HepG2 (cell line): ENCODE results near the gene UBE2H. TPM values are rescaled to one million over a fixed set of nuclear protein-coding genes. Genes with fewer than 3 reads are reported as not detected.

Source experiments
- ESRRA ChIP-seq: sonication (generic); formaldehyde crosslinking; IDR thresholded peaks from 2 replicates; pipeline ENCODE4 v1.5.1; 2020; ENCODE audit warnings: mild to moderate bottlenecking, low read depth, missing genetic modification reagents
- ETV5 ChIP-seq: IDR thresholded peaks from 2 replicates; pipeline ENCODE4 v1.6.1; 2018; ENCODE audit warnings: missing biosample characterization, missing genetic modification reagents, inconsistent platforms, borderline replicate concordance
- FOSL2 ChIP-seq: sonication (generic); formaldehyde crosslinking; IDR thresholded peaks from 2 replicates; pipeline ENCODE4 v1.4.0; 2020; ENCODE audit warnings: missing genetic modification reagents
- NFYC ChIP-seq: IDR thresholded peaks from 2 replicates; pipeline ENCODE4 v1.6.1; 2016; ENCODE audit warnings: missing genetic modification reagents, missing compliant biosample characterization
- RORA ChIP-seq: sonication (generic); formaldehyde crosslinking; IDR thresholded peaks from 2 replicates; pipeline ENCODE4 v1.5.0; 2020; ENCODE audit warnings: mild to moderate bottlenecking, missing genetic modification reagents, moderate library complexity
- SMARCC2 ChIP-seq: fragments of 450-650 bp; IDR thresholded peaks from 2 replicates; pipeline ENCODE4 v1.6.1; 2017; ENCODE audit warnings: antibody characterized with exemption, mild to moderate bottlenecking
- SOX13 ChIP-seq, 3 experiments: fragments of 450-650 bp in 1 of 3; sonication (generic) in 1 of 3; formaldehyde crosslinking in 1 of 3; IDR thresholded peaks in 2 of 3; conservative IDR thresholded peaks in 1 of 3; 2 replicates each; pipeline versions ENCODE4 v1.5.0 to v1.6.1; 2016 to 2020; ENCODE audit warnings: antibody characterized with exemption in 1 of 3, mild to moderate bottlenecking in 1 of 3, missing compliant biosample characterization in 1 of 3, missing genetic modification reagents in 1 of 3, moderate library complexity in 1 of 3
- SRY ChIP-seq: sonication (generic); formaldehyde crosslinking; IDR thresholded peaks from 2 replicates; pipeline ENCODE4 v1.8.0; 2022; ENCODE audit warnings: mild to moderate bottlenecking, missing genetic modification reagents
- ZBTB38 ChIP-seq: sonication (generic); formaldehyde crosslinking; IDR thresholded peaks from 2 replicates; pipeline ENCODE4 v1.5.1; 2020; ENCODE audit warnings: mild to moderate bottlenecking, missing genetic modification reagents
- ZSCAN25 ChIP-seq: sonication (generic); formaldehyde crosslinking; IDR thresholded peaks from 2 replicates; pipeline ENCODE4 v1.8.0; 2022; ENCODE audit warnings: mild to moderate bottlenecking, missing genetic modification reagents
- polyA plus RNA-seq, 8 experiments: library from polyadenylated mRNA; depleted of rRNA in 3 of 8; stranded (reverse) in 7 of 8; unstranded in 1 of 8; fragments of >200 nt; fragmentation: Illumina TruSeq in 4 of 8; extraction: Trizol in 4 of 8; gene quantifications; 2 replicates each; pipeline versions ENCODE4 v1.2.1 to v1.2.3, GENCODE V29; 2011 to 2016; ENCODE audit warnings: low read depth in 4 of 8, missing spikeins in 1 of 8, mixed read lengths in 1 of 8; ENCODE audit not compliant: insufficient read depth in 1 of 8
- total RNA-seq, 5 experiments: library from RNA; depleted of rRNA; stranded (reverse); fragments of >200 nt; fragmentation: Illumina TruSeq; extraction: Trizol; gene quantifications; 2 replicates each; pipeline ENCODE4 v1.2.3, GENCODE V29; 2016; ENCODE audit warnings: low read depth in 1 of 5
- TF ChIP-seq, protein P1 (sequence below), 2 experiments: fragments of 450-650 bp in 1 of 2; sonication (generic) in 1 of 2; formaldehyde crosslinking; IDR thresholded peaks; 2 replicates each; pipeline versions ENCODE4 v1.5.0 to v1.8.0; 2020 to 2022; ENCODE audit warnings: mild to moderate bottlenecking in 1 of 2, missing genetic modification reagents in 1 of 2
- TF ChIP-seq, protein P2 (sequence below): sonication (generic); formaldehyde crosslinking; IDR thresholded peaks from 2 replicates; pipeline ENCODE4 v1.4.0; 2020; ENCODE audit warnings: missing genetic modification reagents, borderline replicate concordance
- TF ChIP-seq, protein P3 (sequence below), 2 experiments: sonication (generic) in 1 of 2; formaldehyde crosslinking in 1 of 2; IDR thresholded peaks; 2 replicates each; pipeline versions ENCODE4 v1.6.1 to v1.9.0; 2014 to 2022; ENCODE audit warnings: antibody characterized with exemption in 1 of 2, borderline replicate concordance in 1 of 2, inconsistent platforms in 1 of 2, low read depth in 1 of 2, missing genetic modification reagents in 1 of 2
- TF ChIP-seq, protein P4 (sequence below): sonication (generic); formaldehyde crosslinking; IDR thresholded peaks from 2 replicates; pipeline ENCODE4 v1.4.0; 2020; ENCODE audit warnings: missing genetic modification reagents

UBE2H gene
- total and polyA plus RNA-seq, 2 of the 13 experiments (the other 11 are each of a cell fraction or from before 2014, with no cell fraction given): 15.5 to 40.1 TPM

DNA sequence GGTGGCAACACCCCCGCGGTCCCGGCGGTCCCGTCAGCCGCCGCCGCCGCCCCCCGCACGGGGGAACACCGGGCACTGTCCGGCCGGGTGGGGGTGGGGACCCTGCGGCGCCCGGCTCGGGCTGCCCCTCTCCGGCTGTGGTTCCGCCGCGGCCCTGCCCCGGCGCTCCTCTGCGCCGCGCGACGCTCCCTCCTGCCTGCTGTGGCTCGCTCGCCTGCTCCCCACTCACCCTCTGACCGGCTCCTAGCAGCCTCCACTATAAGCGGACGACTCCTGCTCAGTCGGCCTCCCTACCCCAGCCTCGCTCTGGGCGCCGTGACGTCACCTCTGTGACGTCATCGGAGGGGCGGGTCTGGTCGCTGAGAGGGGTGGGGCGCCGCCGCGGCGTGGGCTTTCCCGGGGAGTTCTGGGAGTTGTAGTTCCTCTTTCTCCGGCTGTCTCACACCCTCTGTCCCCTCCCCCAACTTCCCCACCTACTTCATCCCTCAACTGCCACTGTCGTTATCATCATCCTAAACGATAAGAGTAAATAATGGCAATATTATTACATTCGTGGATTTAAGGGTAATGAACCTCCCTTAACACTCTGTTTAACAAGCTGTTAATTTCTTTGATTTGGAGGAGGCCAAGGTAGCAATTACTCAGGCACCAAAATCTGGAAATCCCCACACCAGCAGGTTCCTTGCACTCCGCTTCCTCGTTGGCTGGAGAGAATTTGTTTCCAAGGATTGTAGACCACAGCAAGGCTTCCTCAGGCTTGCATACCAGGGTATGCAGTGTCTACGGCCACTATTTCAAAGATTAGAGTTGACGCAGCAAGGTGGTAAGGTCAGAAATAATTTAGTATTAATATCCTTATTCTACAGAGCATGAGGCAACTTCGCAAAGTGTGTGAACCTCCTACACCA is at the start of gene UBE2H (continued):
- TF ChIP-seq, protein P1, sequence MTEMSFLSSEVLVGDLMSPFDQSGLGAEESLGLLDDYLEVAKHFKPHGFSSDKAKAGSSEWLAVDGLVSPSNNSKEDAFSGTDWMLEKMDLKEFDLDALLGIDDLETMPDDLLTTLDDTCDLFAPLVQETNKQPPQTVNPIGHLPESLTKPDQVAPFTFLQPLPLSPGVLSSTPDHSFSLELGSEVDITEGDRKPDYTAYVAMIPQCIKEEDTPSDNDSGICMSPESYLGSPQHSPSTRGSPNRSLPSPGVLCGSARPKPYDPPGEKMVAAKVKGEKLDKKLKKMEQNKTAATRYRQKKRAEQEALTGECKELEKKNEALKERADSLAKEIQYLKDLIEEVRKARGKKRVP (CRISPR knock-in tag; IDR thresholded peaks at IDR 0.05): peak in 1 of 2 experiments; percentile 25; a peak in 1 of 4 replicates
- TF ChIP-seq FOSL2 (CRISPR knock-in tag) (peak; percentile 80), ESRRA (CRISPR knock-in tag) (peak; percentile 39; the same call in 1 of the 2 replicates), SOX13 (IDR thresholded peaks at IDR 0.05) (no peak), SOX13 (CRISPR knock-in tag; conservative IDR thresholded peaks at IDR 0.05 in 1 of 2, IDR thresholded peaks at IDR 0.05 in 1 of 2) (peak in 1 of 2 experiments; percentile 37; a peak in 1 of 4 replicates), ZBTB38 (CRISPR knock-in tag) (0 out of 2 replicates have a peak, but pooled peaks have one; percentile 35), NFYC (CRISPR knock-in tag) (peak; percentile 14; the same call in 1 of the 2 replicates), ETV5 (CRISPR knock-in tag) (peak; percentile 39; the same call in 1 of the 2 replicates), ZSCAN25 (CRISPR knock-in tag) (0 out of 2 replicates have a peak, but pooled peaks have one; percentile 29), SMARCC2 (peak; percentile 93; the same call in 1 of the 2 replicates), RORA (CRISPR knock-in tag) (no peak), SRY (CRISPR knock-in tag) (no peak)
- TF ChIP-seq, protein P2, sequence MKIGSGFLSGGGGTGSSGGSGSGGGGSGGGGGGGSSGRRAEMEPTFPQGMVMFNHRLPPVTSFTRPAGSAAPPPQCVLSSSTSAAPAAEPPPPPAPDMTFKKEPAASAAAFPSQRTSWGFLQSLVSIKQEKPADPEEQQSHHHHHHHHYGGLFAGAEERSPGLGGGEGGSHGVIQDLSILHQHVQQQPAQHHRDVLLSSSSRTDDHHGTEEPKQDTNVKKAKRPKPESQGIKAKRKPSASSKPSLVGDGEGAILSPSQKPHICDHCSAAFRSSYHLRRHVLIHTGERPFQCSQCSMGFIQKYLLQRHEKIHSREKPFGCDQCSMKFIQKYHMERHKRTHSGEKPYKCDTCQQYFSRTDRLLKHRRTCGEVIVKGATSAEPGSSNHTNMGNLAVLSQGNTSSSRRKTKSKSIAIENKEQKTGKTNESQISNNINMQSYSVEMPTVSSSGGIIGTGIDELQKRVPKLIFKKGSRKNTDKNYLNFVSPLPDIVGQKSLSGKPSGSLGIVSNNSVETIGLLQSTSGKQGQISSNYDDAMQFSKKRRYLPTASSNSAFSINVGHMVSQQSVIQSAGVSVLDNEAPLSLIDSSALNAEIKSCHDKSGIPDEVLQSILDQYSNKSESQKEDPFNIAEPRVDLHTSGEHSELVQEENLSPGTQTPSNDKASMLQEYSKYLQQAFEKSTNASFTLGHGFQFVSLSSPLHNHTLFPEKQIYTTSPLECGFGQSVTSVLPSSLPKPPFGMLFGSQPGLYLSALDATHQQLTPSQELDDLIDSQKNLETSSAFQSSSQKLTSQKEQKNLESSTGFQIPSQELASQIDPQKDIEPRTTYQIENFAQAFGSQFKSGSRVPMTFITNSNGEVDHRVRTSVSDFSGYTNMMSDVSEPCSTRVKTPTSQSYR: peak; percentile 56; the same call in 1 of the 2 replicates
- TF ChIP-seq, protein P3, sequence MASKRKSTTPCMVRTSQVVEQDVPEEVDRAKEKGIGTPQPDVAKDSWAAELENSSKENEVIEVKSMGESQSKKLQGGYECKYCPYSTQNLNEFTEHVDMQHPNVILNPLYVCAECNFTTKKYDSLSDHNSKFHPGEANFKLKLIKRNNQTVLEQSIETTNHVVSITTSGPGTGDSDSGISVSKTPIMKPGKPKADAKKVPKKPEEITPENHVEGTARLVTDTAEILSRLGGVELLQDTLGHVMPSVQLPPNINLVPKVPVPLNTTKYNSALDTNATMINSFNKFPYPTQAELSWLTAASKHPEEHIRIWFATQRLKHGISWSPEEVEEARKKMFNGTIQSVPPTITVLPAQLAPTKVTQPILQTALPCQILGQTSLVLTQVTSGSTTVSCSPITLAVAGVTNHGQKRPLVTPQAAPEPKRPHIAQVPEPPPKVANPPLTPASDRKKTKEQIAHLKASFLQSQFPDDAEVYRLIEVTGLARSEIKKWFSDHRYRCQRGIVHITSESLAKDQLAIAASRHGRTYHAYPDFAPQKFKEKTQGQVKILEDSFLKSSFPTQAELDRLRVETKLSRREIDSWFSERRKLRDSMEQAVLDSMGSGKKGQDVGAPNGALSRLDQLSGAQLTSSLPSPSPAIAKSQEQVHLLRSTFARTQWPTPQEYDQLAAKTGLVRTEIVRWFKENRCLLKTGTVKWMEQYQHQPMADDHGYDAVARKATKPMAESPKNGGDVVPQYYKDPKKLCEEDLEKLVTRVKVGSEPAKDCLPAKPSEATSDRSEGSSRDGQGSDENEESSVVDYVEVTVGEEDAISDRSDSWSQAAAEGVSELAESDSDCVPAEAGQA (IDR thresholded peaks at IDR 0.05; ENCODE audit: low read depth): peak; percentile 92
- TF ChIP-seq, protein P3 (CRISPR knock-in tag; IDR thresholded peaks at IDR 0.05; ENCODE audit: borderline replicate concordance): no peak
- TF ChIP-seq, protein P4, sequence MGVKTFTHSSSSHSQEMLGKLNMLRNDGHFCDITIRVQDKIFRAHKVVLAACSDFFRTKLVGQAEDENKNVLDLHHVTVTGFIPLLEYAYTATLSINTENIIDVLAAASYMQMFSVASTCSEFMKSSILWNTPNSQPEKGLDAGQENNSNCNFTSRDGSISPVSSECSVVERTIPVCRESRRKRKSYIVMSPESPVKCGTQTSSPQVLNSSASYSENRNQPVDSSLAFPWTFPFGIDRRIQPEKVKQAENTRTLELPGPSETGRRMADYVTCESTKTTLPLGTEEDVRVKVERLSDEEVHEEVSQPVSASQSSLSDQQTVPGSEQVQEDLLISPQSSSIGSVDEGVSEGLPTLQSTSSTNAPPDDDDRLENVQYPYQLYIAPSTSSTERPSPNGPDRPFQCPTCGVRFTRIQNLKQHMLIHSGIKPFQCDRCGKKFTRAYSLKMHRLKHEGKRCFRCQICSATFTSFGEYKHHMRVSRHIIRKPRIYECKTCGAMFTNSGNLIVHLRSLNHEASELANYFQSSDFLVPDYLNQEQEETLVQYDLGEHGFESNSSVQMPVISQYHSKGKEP (CRISPR knock-in tag): 0 out of 2 replicates have a peak, but pooled peaks have one; percentile 47
